NCI-H1105 (cell line): ENCODE data around the gene ABO.
"Not testable (repeated sequence)": the region's sequence is repeated elsewhere in the genome, so short reads cannot be mapped to it uniquely, and the experiment has no call there.

Experiments
- DNase-seq: peaks from one replicate; lab custom pipeline; 2025; lab: John Stamatoyannopoulos, UW

ABO gene

DNA sequence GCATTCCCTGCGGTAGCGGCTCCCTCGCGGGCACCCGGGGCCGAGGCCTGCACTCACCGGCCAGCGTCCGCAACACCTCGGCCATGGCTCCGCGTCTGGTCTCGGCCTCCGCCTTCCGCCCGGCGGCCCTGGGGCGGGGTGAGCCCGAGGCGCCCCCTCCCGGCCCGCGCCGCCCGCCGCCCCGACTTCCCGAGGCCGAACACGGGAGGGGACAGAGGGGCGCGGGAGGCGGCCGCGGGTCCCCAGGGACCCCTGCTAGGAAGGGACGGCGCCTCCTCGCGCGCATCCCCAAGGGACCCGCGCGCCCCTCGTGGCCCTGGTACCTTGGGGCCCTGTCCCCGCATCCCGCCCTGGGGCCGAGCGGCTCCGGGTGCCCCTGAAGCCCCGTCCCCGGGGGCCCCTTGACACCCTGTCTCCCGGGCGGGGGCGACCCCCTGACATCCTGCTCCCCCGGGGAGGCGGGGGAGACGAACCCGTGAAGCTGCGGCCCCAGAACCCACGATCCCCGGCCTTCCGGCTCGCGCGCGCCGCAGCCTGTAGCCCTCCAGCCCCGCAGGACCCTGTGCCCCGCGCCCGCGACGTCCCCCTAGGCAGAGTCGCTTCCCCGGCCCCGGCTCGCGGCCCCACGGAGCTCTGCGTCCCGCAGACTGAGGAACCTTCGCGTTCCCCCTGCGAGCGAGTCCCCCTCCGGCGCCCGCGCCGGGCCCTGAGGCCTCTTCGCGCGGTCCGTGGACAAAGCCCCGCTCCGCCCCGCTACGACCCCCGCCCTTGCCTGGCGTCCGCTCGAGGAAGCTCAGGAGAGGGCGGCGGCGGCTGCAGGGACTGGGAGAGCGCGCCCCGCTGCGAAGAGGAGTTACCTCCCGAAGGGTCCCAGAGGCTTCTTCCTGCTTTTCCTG, at the start of gene ABO:
ABO (minus strand) TSS at position 97 of the 896 bp plus-strand sequence.
- DNase-seq: no peak

DNA sequence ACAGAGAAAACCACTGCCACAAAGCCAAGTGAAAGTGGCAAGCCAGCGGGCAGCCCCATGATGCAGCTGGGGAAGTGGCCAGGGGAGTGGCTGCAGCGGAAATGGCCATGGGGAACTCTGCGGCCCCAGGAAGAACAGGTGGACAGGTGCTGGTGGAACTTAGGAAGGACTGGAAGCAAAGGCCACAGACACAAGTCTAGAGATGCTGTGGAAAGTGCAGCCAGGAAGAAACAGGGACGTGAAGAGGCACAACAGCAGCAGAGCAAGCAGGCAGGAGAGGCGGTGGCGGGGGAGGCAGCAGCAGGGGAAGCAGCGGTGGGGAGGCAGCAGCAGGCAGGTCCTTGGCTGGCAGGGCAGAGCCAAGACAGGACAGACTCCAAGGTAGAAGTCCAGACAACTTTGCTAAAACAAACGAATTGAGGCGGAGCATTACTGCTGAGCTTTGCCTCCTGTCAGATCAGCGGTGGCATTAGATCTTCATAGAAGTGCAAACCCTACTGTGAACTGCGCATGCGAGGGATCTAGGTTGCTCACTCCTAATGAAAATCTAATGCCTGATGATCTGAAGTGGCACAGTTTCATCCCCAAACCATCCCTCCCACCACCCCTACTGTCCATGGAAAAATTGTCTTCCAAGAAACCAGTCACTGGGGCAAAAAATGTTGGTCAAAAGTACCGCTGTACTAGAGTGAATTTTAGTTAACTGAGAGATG, 49.1 kb upstream of the ABO start:
- DNase-seq: no peak

DNA sequence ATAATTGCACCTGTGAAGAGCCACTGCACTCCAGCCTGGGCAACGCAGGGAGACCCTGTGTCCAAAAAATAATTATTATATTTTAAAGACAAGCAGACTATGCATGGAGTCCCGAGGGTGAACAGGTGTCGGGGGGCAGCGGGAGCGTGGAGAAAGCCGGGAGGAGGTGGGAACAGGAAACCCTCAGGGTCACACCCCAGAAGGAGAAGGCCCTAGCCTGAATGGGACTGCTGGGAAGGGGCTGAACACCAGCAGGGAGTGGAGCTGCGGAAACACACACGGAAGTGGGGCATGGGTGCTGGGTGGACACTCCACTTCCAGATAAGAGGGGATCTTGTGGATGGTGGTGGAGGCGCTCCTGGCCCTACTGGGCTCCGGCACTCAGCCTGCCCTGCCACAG, 48.2 kb upstream of the ABO start:
- DNase-seq: no peak

DNA sequence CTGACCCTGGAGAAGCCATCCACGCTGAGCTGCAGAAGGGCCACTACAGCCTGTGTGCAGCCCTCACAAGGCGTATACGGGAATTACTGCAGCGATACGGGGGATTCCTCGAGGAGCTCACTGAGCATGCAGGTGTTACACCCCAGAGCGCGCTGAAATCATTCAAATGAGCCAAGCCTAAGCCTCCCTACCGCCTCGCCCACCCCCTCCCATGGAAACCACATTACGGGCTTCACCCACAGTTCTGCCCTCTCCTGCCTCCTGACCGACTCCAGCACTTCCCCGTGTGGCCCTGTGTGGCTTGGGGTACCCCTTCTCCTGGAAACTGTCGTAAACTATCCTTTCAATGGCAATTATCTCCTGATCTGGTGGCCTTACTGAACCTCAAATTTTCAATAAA, 47.7 kb upstream of the ABO start:
- DNase-seq: no peak

DNA sequence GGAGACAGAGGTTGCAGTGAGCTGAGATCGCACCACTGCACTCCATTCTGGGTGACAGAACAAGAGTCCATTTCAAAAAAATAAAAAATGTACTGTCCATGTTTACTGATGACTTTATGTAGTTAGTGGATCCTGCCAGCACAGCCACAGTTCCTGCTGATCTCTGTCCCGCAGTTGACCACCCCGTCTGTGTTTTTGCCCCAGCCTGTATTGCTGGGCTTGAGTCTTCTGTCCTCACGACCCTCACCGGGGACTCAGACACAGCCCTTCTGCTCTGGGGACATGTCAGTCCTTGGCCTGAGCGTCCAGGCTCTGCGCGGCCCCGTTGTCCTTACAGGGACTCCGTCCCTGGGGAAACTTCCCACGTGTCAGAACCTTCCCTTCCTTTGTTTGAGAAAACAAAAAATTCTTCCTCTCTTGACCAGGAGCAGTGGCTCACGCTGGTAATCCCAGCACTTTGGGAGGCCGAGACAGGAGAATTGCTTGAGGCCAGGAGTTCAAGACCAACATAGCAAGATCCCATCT, 46.5 kb upstream of the ABO start:
- DNase-seq: no peak

DNA sequence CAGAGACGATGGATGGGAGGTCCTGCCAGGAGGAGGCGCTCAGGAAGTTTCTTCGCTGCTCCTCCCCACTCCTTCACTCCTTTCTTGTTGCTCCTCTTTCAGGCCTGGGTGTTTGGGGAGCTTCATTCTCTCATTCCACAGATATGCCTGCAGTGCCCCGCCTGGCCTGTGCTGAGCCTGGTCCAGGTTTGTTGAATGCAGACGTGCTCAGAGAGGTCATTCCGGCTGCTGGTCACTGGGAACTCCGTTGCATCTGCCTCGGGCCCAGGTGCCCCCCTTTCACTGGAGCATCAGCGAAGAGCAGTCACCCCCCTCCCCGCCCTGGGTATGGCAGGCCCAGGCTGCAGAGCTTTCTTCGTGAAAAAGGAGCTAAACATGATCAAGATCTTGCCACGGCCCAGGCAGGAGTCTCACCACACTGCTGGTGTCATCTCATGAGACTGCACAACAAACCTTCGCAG, 45.5 kb upstream of the ABO start:
- DNase-seq: no peak

DNA sequence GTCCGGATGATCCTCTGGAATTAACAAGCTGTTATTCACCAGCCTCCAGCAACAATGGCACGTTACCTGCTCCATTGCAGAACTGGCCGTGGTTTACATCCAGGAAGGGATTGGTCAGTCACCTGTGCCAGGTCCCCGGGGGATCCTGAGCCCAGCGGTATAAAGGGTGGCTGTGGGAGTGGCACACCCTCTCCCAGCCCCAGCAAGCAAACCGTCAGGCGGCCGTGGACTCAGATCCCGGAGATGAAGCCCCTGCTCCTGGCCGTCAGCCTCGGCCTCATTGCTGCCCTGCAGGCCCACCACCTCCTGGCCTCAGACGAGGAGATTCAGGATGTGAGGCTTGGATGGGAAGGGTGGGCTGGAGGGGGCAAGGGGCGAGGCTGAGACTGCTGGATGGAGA, 42.5 kb upstream of the ABO start:
- not testable (repeated sequence) for DNase-seq

DNA sequence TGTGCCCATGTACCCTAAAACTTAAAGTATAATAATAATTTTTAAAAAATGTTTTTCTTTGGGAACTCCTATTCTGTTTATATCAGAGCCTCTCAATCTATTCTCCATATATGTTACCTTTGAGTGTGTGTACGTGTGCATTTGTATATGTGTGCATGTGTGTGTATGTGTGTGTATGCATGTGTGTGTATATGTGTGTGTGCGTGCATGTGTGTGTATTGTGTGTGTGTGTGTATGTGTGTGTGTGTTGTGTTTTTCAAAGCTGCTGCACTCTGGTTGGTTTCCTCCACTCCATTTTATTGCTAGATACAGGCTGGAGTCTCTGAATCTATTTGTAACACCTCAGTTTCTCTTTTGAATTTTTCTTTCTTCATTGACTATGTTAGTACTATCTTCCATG, 41.0 kb upstream of the ABO start:
- DNase-seq: no peak

DNA sequence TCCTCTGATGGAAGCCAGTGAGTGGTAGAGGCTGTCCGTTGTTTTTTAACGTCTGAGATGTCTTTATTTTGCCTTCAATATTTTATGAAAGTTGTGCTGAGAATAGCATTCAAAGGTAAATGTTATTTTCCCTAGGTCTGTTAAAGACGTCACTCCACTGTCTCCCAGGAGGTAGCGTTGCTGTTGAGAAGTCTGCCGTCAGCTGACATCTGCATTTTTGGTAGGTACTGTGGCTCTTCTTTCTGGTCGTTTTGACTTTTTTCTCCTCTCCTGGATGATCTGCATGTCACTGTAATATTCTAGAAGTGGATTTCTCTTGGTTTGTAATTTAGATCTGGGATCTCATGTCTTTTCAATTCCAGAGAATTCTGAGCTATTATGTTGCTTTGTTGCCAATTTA, 34.6 kb upstream of the ABO start:
- DNase-seq: no peak

DNA sequence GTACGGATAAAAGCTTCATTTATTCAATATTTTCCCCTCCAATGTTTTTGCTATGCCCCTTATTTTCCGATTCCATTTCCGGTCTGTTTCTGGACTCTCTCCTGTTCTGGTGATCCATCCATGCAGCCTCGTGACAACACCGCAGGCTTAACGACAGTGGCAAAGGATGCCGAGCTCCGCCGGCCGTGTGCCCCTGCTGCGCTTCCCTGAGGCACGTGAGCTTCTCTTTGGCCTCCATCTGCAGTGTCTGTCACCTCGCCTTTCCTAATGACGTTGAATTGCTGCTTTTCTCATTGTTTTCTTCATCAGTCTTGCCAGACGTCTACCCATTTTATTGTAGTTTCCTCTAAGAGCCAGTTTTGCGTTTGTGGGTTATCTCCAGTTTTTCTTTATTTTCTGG, 32.3 kb upstream of the ABO start:
- no peak for DNase-seq

DNA sequence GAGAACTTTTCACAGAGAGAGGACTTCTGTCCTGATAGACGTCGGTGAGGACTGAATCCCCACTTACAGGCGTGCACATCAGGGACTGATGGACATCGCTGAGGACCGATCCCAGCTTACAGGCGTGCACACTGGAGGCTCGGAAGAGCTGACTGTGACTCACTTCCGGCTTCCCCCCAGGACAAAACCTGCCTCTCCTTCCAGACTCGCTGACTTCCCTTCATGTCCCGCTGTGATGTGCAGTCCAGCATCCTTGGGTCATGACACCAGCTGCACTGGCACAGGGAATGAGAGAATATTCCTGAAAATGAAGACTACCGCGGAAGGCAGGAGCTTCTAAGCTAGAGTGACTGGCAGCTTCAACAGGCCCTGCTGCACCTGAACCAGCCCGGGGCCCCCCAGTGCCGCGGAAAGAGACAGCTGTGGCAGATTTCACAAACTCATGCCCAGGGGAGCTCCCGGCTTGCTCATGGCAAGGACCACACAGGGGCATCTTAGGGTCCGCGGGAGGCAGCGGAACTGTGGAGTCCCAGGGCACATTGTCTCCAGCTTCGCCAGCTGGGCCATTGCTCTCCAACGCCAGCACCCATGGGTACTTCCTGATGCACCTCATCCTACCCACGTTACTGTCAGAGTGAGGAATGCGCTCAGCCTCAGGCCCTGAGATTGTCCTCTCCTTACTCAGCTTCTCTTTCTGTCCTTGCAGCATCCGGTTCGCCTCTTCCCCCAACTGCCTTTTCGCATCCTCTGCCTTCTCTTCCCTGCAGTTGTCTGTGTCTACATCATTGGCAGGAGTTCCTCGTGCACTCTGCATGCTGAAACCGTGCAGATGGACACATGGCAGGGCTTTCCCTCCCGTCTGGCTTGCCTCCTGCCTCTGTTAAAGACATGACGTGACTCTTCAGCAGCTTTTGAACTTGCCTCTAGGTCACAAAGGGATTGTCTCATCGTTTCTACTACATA, 31.5 kb upstream of the ABO start:
- no peak for DNase-seq

DNA sequence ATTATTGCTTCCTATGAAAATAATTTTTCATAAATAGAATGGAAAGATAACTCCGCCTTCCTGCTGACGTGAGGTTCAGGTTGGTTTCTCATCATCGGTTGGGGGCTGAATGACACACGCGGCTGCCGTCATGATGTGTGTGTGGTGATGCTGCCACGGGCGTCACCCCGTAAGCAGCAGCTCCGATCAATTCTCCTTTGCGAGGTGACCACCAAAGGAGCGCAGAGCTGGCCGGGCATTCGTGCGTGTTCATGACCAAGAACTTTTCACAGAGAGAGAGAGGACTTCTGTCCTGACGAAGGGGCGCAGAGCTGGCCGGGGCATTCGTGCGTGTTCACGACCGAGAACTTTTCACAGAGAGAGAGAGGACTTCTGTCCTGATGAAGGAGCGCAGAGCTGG, 30.7 kb upstream of the ABO start:
- no peak for DNase-seq

DNA sequence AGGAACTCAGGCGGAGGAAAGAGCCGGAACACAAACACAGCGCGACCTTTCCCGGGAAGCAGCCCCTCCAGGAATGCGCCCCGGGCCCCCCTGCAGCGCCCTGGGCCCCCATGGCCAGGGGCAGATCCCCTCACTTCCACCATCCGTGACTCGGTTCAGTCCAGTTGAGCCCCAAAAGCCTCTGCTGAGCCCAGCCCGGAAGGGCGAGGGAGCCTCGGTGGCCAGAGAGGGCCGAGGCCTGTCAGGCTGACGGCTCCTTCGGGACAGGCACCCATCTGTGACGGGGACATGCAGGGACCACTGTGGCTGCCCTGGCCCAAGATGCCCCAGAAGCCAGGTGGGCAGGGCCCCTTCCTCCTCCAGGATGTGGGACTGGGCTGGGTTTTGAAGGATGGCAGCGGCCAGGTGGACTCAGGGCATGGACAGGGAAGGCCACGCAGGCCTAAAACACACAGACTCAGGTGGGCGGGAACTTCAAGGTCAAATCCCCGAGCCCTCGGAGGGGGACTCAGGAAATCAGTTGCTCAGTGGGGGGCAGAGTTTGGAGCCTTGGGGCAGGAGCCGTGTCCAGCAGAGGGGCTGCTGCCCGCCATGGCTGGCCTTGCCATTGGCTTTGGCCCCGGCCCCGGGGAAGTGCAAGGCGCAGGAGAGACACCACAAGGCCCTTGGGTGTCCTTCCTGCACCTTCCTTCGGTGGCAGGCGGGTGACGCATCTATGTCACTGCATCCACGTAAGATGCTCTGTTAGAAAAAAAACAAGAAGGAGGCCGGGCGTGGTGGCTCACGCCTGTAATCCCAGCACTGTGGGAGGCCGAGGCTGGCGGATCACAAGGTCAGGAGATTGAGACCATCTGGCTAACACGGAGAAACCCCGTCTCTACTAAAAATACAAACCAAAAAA, 29.7 kb upstream of the ABO start:
- no peak for DNase-seq

DNA sequence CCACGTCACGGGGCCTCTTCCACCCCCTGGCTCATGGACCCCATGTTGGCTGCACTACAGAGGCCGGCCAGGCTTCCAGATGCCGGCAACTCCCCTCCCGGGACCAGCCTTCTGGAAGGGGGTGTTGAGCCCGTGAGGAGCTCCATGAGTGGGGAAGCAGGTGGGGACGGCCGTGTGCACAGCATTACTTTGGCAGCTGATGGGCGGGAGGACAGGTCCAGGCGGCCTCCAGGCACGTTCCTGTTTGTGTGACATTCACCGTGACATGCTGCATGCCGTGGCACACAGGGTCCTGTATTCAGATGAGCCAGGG, 29.1 kb upstream of the ABO start:
- no peak for DNase-seq

DNA sequence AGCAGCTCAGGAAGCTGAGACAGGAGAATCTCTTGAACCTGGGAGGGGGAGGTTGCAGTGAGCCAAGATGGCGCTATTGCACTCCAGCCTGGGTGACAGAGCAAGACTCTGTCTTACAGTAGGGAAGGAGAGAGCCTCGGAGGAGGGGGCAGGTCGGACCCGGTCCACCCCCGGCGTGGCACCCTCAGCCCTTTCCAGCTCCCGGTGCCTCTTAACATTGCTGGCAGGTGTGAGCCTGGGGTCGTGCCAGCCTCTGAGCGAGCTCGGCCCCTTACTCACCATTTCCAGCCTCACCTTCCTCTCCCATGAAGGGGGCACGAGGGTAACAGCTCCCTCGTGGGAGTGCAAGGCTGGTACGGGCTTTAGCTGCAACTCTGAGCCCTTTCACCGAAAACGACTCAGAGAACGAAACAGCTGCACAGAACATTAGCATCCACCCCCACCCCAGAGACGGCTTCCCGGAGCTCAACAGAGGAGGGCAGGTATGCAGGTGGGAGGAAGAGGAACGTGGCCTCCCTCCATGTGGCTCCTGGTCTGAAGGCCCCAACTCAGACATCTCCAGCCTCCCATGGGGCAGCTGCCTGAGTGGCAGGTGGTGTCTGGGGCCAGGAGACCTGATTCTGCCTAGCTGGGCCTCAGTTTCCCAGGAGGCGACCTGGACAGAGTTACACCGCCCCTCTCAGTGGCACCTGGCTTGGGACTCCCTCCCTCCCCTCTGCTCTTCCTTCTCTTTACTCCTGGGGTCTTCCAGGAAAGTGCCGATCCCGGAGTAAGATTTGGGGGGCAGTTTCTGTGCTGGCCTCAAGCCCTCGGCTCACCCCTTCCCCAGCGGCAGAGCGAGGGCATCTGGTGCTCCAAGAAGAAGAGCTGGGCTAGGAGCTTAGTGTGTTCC, 28.5 kb upstream of the ABO start:
- no peak for DNase-seq

DNA sequence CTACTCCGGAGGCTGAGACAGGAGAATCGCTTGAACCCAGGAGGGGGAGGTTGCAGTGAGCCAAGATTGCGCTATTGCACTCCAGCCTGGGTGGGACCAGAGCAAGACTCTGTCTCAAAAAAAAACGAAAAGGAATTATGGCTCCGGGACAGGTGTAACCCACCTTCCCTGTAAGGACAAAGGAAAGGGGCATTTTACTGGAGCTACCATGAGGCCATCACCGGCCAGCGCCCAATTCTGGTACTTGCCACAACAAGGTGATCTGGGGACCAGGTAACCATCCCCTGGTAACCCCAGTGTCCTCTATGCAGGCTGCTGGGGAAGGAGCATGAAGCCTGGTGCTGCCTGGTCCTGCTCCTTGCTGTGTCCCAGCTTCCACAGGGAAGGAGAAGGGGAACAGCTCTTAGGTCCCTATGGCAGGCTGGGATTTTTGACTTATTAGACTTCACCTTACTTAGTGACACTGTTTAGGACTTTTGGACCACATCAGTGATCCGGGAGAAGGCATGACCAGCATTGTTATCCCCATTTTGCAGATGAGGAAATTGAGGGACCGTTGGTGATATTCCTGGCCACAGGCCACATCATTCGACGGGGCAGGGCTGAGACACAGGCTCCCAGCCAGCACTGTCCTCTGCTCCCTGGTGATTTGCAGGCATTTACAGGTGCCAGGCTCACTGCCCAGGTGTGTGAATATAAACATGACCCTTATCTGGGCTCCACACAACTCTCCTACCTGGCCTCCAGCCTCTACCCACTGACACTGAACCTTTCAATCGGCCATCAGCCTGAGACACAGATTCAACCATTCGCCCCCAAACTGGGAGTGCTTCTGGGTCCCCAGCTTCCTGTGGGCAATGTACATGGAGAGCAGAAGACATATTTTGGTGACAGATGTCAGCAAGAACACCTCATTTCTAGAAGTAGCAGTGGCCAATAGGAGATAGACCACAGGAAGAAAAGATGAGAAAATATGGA, 26.5 kb upstream of the ABO start:
- DNase-seq: no peak

DNA sequence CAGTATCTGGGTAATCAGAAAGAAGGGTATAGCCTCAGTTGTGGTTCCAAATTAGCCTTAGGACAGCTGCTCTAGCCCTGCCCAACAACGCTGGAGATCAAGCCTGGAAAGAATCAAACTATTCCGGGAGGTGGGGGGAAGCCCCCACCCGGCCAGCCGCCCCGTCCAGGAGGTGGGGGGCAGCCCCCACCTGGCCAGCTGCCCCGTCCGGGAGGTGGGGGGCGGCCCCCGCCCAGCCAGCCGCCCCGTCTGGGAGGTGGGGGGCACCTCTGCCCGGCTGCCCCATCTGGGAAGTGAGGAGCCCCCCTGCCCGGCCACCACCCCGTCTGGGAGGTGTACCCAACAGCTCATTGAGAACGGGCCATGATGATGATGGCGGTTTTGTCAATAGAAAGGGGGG, 25.0 kb upstream of the ABO start:
- not testable (repeated sequence) for DNase-seq

DNA sequence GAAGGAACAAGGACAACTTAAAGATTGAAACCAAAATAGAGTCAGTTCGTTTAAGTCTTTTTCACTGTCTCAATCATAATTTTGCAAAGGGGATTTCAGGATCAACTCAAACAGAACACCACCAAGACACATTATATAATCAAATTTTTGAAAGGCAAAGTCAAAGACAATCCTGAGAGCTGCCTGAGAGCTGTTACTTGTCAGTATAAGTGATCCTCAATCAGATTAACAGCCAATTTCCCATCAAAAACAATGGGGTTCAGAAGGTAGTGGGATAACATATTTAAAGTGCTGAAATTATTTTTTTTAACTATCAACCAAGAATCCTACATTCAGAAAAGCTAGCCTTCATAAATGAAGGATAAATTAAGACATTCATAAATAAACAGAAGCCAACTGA, 19.3 kb upstream of the ABO start:
- no peak for DNase-seq

DNA sequence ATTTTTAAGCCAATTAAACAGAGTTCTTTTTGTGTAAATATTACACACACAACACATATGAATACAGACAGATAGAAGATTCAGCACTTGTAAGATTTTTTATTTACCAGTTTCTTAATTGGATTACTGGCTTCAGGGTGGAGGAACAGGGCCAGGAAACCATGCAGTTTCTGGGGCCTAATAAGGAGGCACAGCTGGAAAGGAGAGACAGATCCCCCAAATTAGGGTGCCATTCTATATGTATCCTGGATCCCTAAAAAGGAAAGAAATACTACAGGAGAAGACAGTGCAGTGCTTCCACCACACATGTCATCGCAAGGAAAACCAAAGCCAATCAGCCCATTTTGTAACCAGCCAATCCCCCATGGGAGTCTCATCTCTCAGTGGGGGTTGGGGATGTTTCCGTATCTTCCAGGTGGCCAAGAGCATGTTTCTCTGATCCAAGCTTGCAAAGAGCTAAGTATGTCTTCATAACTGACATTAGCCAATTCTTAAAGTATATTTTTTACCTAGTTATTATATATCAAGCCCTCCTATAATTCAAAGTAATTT, 15.8 kb upstream of the ABO start:
- DNase-seq: no peak
